GM23248 (cell line): ENCODE measurements around the gene HSPA5.

Source experiments
- EZH2 ChIP-seq: fragments of 200-600 bp; sonication (generic); IDR thresholded peaks from 2 replicates; pipeline ENCODE4 v1.6.1; 2018; ENCODE audit warnings: antibody characterized with exemption, mild to moderate bottlenecking; ENCODE audit not compliant: insufficient read depth, poor library complexity, severe bottlenecking
- EZH2phosphoT487 ChIP-seq: fragments of 200-600 bp; sonication (generic); IDR thresholded peaks from 2 replicates; pipeline ENCODE4 v1.6.1; 2018; ENCODE audit warnings: antibody characterized with exemption, moderate library complexity, mild to moderate bottlenecking, low read depth; ENCODE audit not compliant: insufficient read depth

- TF ChIP-seq EZH2 (no peak), EZH2phosphoT487 (no peak)
Observed at GRCh38 chr9:125233678-125234077, 7.5 kb downstream of the HSPA5 start.
